PFSK-1 (cell line): ENCODE results near the gene GAL3ST1.

ENCODE experiments used
- FOXP2 ChIP-seq: optimal IDR thresholded peaks from 2 replicates; pipeline ENCODE3; 2011; ENCODE audit warnings: borderline replicate concordance, control low read depth, inconsistent platforms; ENCODE audit not compliant: insufficient read depth; ENCODE audit errors: extremely low read length, extremely low read depth
- POLR2AphosphoS5 ChIP-seq: IDR thresholded peaks from 2 replicates; pipeline ENCODE4 v1.6.1; 2012; ENCODE audit warnings: low read depth, mild to moderate bottlenecking, control low read depth, low read length, moderate library complexity
- SIN3A ChIP-seq: IDR thresholded peaks from 2 replicates; pipeline ENCODE4 v1.6.1; 2012; ENCODE audit warnings: mild to moderate bottlenecking, low read length, moderate library complexity, borderline replicate concordance; ENCODE audit not compliant: insufficient read depth
- TAF1 ChIP-seq: IDR thresholded peaks from 2 replicates; pipeline ENCODE4 v1.6.1; 2012; ENCODE audit warnings: low read length, control low read depth, borderline replicate concordance; ENCODE audit not compliant: insufficient read depth
- TF ChIP-seq, protein P1 (sequence below), 2 experiments: IDR thresholded peaks; 2 replicates each; pipeline versions ENCODE4 v1.6.1 to v1.8.0; 2011 to 2012; ENCODE audit warnings: low read depth in 2 of 2, low read length in 2 of 2, control low read depth in 1 of 2, inconsistent platforms in 1 of 2, mild to moderate bottlenecking in 1 of 2, moderate library complexity in 1 of 2; ENCODE audit not compliant: insufficient read depth in 1 of 2

DNA sequence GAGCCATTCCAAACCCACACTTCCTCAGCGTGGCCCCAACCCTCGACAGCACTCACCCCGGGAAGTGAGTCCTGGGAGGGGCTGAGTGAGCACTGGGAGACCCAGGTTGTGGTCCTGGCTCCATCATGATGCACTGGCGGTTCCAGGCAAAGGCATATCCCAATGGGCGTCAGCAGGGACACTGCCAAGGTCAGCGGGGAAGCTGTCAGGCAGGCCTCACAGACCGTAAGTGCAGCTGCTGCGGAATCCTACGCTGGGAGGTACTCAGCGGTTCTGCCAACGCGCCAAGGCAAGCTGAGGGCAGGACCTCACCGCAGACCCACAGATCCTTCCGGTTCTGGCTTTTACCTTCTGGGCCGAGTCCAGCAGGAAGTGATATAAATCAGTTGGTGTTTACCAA is 1.4 kb upstream of the GAL3ST1 start:
- no peak for TF ChIP-seq POLR2AphosphoS5
- no peak for TF ChIP-seq TAF1
- TF ChIP-seq, protein P1, sequence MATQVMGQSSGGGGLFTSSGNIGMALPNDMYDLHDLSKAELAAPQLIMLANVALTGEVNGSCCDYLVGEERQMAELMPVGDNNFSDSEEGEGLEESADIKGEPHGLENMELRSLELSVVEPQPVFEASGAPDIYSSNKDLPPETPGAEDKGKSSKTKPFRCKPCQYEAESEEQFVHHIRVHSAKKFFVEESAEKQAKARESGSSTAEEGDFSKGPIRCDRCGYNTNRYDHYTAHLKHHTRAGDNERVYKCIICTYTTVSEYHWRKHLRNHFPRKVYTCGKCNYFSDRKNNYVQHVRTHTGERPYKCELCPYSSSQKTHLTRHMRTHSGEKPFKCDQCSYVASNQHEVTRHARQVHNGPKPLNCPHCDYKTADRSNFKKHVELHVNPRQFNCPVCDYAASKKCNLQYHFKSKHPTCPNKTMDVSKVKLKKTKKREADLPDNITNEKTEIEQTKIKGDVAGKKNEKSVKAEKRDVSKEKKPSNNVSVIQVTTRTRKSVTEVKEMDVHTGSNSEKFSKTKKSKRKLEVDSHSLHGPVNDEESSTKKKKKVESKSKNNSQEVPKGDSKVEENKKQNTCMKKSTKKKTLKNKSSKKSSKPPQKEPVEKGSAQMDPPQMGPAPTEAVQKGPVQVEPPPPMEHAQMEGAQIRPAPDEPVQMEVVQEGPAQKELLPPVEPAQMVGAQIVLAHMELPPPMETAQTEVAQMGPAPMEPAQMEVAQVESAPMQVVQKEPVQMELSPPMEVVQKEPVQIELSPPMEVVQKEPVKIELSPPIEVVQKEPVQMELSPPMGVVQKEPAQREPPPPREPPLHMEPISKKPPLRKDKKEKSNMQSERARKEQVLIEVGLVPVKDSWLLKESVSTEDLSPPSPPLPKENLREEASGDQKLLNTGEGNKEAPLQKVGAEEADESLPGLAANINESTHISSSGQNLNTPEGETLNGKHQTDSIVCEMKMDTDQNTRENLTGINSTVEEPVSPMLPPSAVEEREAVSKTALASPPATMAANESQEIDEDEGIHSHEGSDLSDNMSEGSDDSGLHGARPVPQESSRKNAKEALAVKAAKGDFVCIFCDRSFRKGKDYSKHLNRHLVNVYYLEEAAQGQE (IDR thresholded peaks at IDR 0.05; ENCODE audit: insufficient read depth in 1 of 2, low read depth in 2 of 2, low read length in 2 of 2) = no peak
- TF ChIP-seq SIN3A = no peak
- TF ChIP-seq FOXP2 = no peak
